Stimulated activated memory B cell treated with anti-CD40 and anti-IgM and Interleukin-4, amounts not matched to agents 10 μg/mL and 1 μg/mL and 100 μg/mL, for 72 hours (primary cell): ENCODE results near the gene RBMS2.
"Not testable (repeated sequence)": the region's sequence is repeated elsewhere in the genome, so short reads cannot be mapped to it uniquely, and the experiment has no call there.

Experiments used
- ATAC-seq: fragments of 150-1000 bp; cut with Tn5 transposase; 2 replicates; pipeline ENCODE4 v1.10.0; 2021
- H3K27ac Mint-ChIP-seq: one replicate; pipeline ENCODE4 v1.8.0; 2022; ENCODE audit warnings: mild to moderate bottlenecking, mixed read lengths
- H3K27me3 Mint-ChIP-seq: one replicate; pipeline ENCODE4 v1.8.0; 2022; ENCODE audit warnings: mixed read lengths
- H3K36me3 Mint-ChIP-seq: one replicate; pipeline ENCODE4 v1.8.0; 2022; ENCODE audit warnings: mixed read lengths
- H3K4me1 Mint-ChIP-seq: one replicate; pipeline ENCODE4 v1.8.0; 2022; ENCODE audit warnings: mixed read lengths
- H3K4me3 Mint-ChIP-seq: one replicate; pipeline ENCODE4 v1.8.0; 2022; ENCODE audit warnings: mild to moderate bottlenecking, moderate library complexity, mixed read lengths
- H3K9me3 Mint-ChIP-seq: one replicate; pipeline ENCODE4 v1.8.0; 2022; ENCODE audit warnings: mixed read lengths

RBMS2 gene

GRCh38 chr12:56496704-56497103, 24.9 kb upstream of the RBMS2 start:
- not testable (repeated sequence) for H3K4me1 Mint-ChIP-seq, H3K27me3 Mint-ChIP-seq, H3K27ac Mint-ChIP-seq, H3K36me3 Mint-ChIP-seq, ATAC-seq, H3K9me3 Mint-ChIP-seq
- peak overlapping the region; percentile 32 for H3K4me3 Mint-ChIP-seq

GRCh38 chr12:56498126-56498902, 23.3 kb upstream of the RBMS2 start:
- H3K36me3 Mint-ChIP-seq, ATAC-seq, H3K4me1 Mint-ChIP-seq, H3K9me3 Mint-ChIP-seq, H3K27me3 Mint-ChIP-seq, H3K27ac Mint-ChIP-seq, H3K4me3 Mint-ChIP-seq: not testable (repeated sequence)

GRCh38 chr12:56499452-56499851, 22.2 kb upstream of the RBMS2 start:
- ATAC-seq, H3K27ac Mint-ChIP-seq: not testable (repeated sequence)

GRCh38 chr12:56499879-56500278, 21.7 kb upstream of the RBMS2 start:
- not testable (repeated sequence) for H3K4me1 Mint-ChIP-seq, H3K4me3 Mint-ChIP-seq, ATAC-seq, H3K27me3 Mint-ChIP-seq, H3K27ac Mint-ChIP-seq, H3K36me3 Mint-ChIP-seq, H3K9me3 Mint-ChIP-seq

More at GRCh38 chr12:56499452-56499851, 22.2 kb upstream of the RBMS2 start:
- not testable (repeated sequence) for H3K9me3 Mint-ChIP-seq, H3K4me3 Mint-ChIP-seq, H3K4me1 Mint-ChIP-seq, H3K27me3 Mint-ChIP-seq, H3K36me3 Mint-ChIP-seq

- no peaks in the 10 kb centered on the region for H3K36me3 Mint-ChIP-seq
- no peak for ATAC-seq
- H3K4me1 Mint-ChIP-seq, result peaks cover 5% of the 10 kb centered on the region
- H3K9me3 Mint-ChIP-seq, result no peaks in the 10 kb centered on the region
- H3K27ac Mint-ChIP-seq, result no peak overlapping the region
- no peak overlapping the region for H3K4me3 Mint-ChIP-seq
- H3K27me3 Mint-ChIP-seq, result peaks cover 20% of the 10 kb centered on the region
Measured at GRCh38 chr12:56510786-56511185, 10.8 kb upstream of the RBMS2 start.

GRCh38 chr12:56514014-56514318, 7.7 kb upstream of the RBMS2 start:
- H3K27me3 Mint-ChIP-seq, result peaks cover 11% of the 10 kb centered on the region
- not testable (repeated sequence) for H3K27ac Mint-ChIP-seq, H3K9me3 Mint-ChIP-seq, H3K36me3 Mint-ChIP-seq, H3K4me3 Mint-ChIP-seq, ATAC-seq
- H3K4me1 Mint-ChIP-seq, result peaks cover 11% of the 10 kb centered on the region

- Mint-ChIP-seq H3K4me3 (no peak overlapping the region), H3K27ac (no peak overlapping the region), H3K36me3 (no peaks in the 10 kb centered on the region), H3K9me3 (no peaks in the 10 kb centered on the region), H3K27me3 (no peaks in the 10 kb centered on the region), H3K4me1 (peaks cover 31% of the 10 kb centered on the region)
- ATAC-seq, result no peak
Measured at GRCh38 chr12:56517854-56518253, 3.8 kb upstream of the RBMS2 start.

- no peaks in the 10 kb centered on the region for H3K36me3 Mint-ChIP-seq
- no peak for ATAC-seq
- no peak overlapping the region for H3K27ac Mint-ChIP-seq
- H3K9me3 Mint-ChIP-seq, result no peaks in the 10 kb centered on the region
- H3K4me3 Mint-ChIP-seq, result no peak overlapping the region
- H3K27me3 Mint-ChIP-seq, result no peaks in the 10 kb centered on the region
- peaks cover 34% of the 10 kb centered on the region for H3K4me1 Mint-ChIP-seq
Measured at GRCh38 chr12:56518570-56518969, 3.0 kb upstream of the RBMS2 start.

- no peak for ATAC-seq
- H3K4me3 Mint-ChIP-seq, result no peak overlapping the region
- no peaks in the 10 kb centered on the region for H3K9me3 Mint-ChIP-seq
- no peaks in the 10 kb centered on the region for H3K36me3 Mint-ChIP-seq
- H3K27me3 Mint-ChIP-seq, result no peaks in the 10 kb centered on the region
- peaks cover 36% of the 10 kb centered on the region for H3K4me1 Mint-ChIP-seq
- no peak overlapping the region for H3K27ac Mint-ChIP-seq
Measured at GRCh38 chr12:56520048-56520447, 1.6 kb upstream of the RBMS2 start.

GRCh38 chr12:56520506-56520905, 1.1 kb upstream of the RBMS2 start:
- no peak overlapping the region for H3K27ac Mint-ChIP-seq
- no peaks in the 10 kb centered on the region for H3K27me3 Mint-ChIP-seq
- no peaks in the 10 kb centered on the region for H3K36me3 Mint-ChIP-seq
- peaks cover 36% of the 10 kb centered on the region for H3K4me1 Mint-ChIP-seq
- H3K4me3 Mint-ChIP-seq, result no peak overlapping the region
- ATAC-seq, result no peak
- no peaks in the 10 kb centered on the region for H3K9me3 Mint-ChIP-seq

- H3K27ac Mint-ChIP-seq, result peak overlapping the region; percentile 88
- peaks cover 36% of the 10 kb centered on the region for H3K4me1 Mint-ChIP-seq
- peak overlapping the region; percentile 94 for H3K4me3 Mint-ChIP-seq
- H3K9me3 Mint-ChIP-seq, result no peaks in the 10 kb centered on the region
- no peaks in the 10 kb centered on the region for H3K27me3 Mint-ChIP-seq
- ATAC-seq, result no peak
- H3K36me3 Mint-ChIP-seq, result no peaks in the 10 kb centered on the region
Measured at GRCh38 chr12:56521209-56521589, 421 bp upstream of the RBMS2 start.

- Mint-ChIP-seq H3K27me3 (no peaks in the 10 kb centered on the region), H3K9me3 (no peaks in the 10 kb centered on the region), H3K27ac (peak overlapping the region; percentile 88), H3K36me3 (no peaks in the 10 kb centered on the region), H3K4me1 (peaks cover 36% of the 10 kb centered on the region), H3K4me3 (peak overlapping the region; percentile 94)
- no peak for ATAC-seq
Measured at GRCh38 chr12:56522411-56523193, 982 bp downstream of the RBMS2 start.

- no peaks in the 10 kb centered on the region for H3K9me3 Mint-ChIP-seq
- H3K4me3 Mint-ChIP-seq, result no peak overlapping the region
- no peaks in the 10 kb centered on the region for H3K27me3 Mint-ChIP-seq
- H3K4me1 Mint-ChIP-seq, result peaks cover 4% of the 10 kb centered on the region
- ATAC-seq, result no peak
- no peaks in the 10 kb centered on the region for H3K36me3 Mint-ChIP-seq
- no peak overlapping the region for H3K27ac Mint-ChIP-seq
Measured at GRCh38 chr12:56528846-56529245, 7.2 kb downstream of the RBMS2 start.

GRCh38 chr12:56529656-56530055, 8.0 kb downstream of the RBMS2 start:
- H3K27me3 Mint-ChIP-seq, result no peaks in the 10 kb centered on the region

GRCh38 chr12:56530390-56531055, 8.9 kb downstream of the RBMS2 start:
- H3K4me1 Mint-ChIP-seq, result no peaks in the 10 kb centered on the region
- H3K4me3 Mint-ChIP-seq, result no peak overlapping the region
- no peak overlapping the region for H3K27ac Mint-ChIP-seq
- no peaks in the 10 kb centered on the region for H3K36me3 Mint-ChIP-seq
- no peak for ATAC-seq
- no peaks in the 10 kb centered on the region for H3K27me3 Mint-ChIP-seq
- no peaks in the 10 kb centered on the region for H3K9me3 Mint-ChIP-seq

More at GRCh38 chr12:56529656-56530055, 8.0 kb downstream of the RBMS2 start:
- Mint-ChIP-seq H3K27ac (no peak overlapping the region), H3K4me3 (no peak overlapping the region), H3K36me3 (no peaks in the 10 kb centered on the region), H3K9me3 (no peaks in the 10 kb centered on the region), H3K4me1 (no peaks in the 10 kb centered on the region)
- no peak for ATAC-seq

- Mint-ChIP-seq H3K36me3 (no peaks in the 10 kb centered on the region), H3K27ac (no peak overlapping the region), H3K4me3 (no peak overlapping the region), H3K27me3 (no peaks in the 10 kb centered on the region), H3K4me1 (no peaks in the 10 kb centered on the region), H3K9me3 (no peaks in the 10 kb centered on the region)
- no peak for ATAC-seq
Measured at GRCh38 chr12:56537546-56537945, 15.9 kb downstream of the RBMS2 start.
